HEK293 (cell line): ENCODE data around the gene PP2D1.

Experiments used
- CTCF ChIA-PET: fragments of 350-600 bp; formaldehyde crosslinking; extraction: SDS; loops from one replicate; lab custom pipeline; 2021; ENCODE audit warnings: antibody characterized with exemption; lab: Yijun Ruan, JAX
- POLR2A ChIA-PET: fragments of 300-600 bp; formaldehyde crosslinking; extraction: SDS; loops from one replicate; lab custom pipeline; 2020; ENCODE audit warnings: antibody characterized with exemption, inconsistent platforms; lab: Yijun Ruan, JAX
- H3K27ac ChIP-seq: fragments of 200-500 bp; sonication (Bioruptor generic); 2 replicates; pipeline ENCODE4 v1.5.1; 2014; ENCODE audit warnings: low read depth, low read length, control low read depth, inconsistent platforms; ENCODE audit errors: extremely low read depth
- H3K36me3 ChIP-seq, 2 experiments: fragments of 200-500 bp in 1 of 2; sonication (Bioruptor generic) in 1 of 2; 1 replicate in 1 of 2; 2 replicates in 1 of 2; pipeline ENCODE4 v1.5.1; 2014 to 2017; ENCODE audit warnings: inconsistent platforms in 2 of 2, low read length in 2 of 2; ENCODE audit not compliant: control insufficient read depth in 2 of 2, insufficient read depth in 1 of 2
- H3K4me1 ChIP-seq: fragments of 200-500 bp; sonication (Bioruptor generic); 2 replicates; pipeline ENCODE4 v1.5.1; 2014; ENCODE audit warnings: mild to moderate bottlenecking, low read length, inconsistent platforms; ENCODE audit not compliant: control insufficient read depth, insufficient read depth
- H3K4me3 ChIP-seq: 2 replicates; pipeline ENCODE4 v1.5.1; 2011; ENCODE audit warnings: low read depth, mild to moderate bottlenecking, control low read depth, low read length, moderate library complexity
- H3K9me3 ChIP-seq: fragments of 200-500 bp; sonication (Bioruptor generic); 2 replicates; pipeline ENCODE4 v1.5.1; 2014; ENCODE audit warnings: low read depth, low read length, inconsistent platforms; ENCODE audit not compliant: control insufficient read depth, insufficient read depth
- BCL11B ChIP-seq: fragments of 450-650 bp; formaldehyde crosslinking; IDR thresholded peaks from 2 replicates; pipeline ENCODE4 v1.5.1; 2016; ENCODE audit warnings: low read depth, missing biosample characterization, missing genetic modification characterization
- GLI2 ChIP-seq: fragments of 450-650 bp; formaldehyde crosslinking; IDR thresholded peaks from 2 replicates; pipeline ENCODE4; 2017; ENCODE audit warnings: missing biosample characterization, missing genetic modification characterization, low read depth, borderline replicate concordance
- GLIS1 ChIP-seq: fragments of 450-650 bp; formaldehyde crosslinking; IDR thresholded peaks from 2 replicates; pipeline ENCODE4 v1.5.1; 2016; ENCODE audit warnings: missing biosample characterization, missing genetic modification characterization
- GLIS2 ChIP-seq: fragments of 450-650 bp; formaldehyde crosslinking; IDR thresholded peaks from 2 replicates; pipeline ENCODE4 v1.5.1; 2016; ENCODE audit warnings: missing biosample characterization, missing genetic modification characterization
- HIC1 ChIP-seq: fragments of 450-650 bp; formaldehyde crosslinking; IDR thresholded peaks from 2 replicates; pipeline ENCODE4 v1.5.1; 2016; ENCODE audit warnings: missing biosample characterization, missing genetic modification characterization
- IKZF3 ChIP-seq: fragments of 450-650 bp; IDR thresholded peaks from 2 replicates; pipeline ENCODE4 v1.5.0; 2018; ENCODE audit warnings: missing biosample characterization, mild to moderate bottlenecking, missing genetic modification characterization, moderate library complexity
- KLF1 ChIP-seq: fragments of 450-650 bp; formaldehyde crosslinking; IDR thresholded peaks from 2 replicates; pipeline ENCODE4 v1.5.1; 2016; ENCODE audit warnings: missing biosample characterization, missing genetic modification characterization
- KLF10 ChIP-seq: fragments of 450-650 bp; IDR thresholded peaks from 2 replicates; pipeline ENCODE4 v1.5.1; 2018; ENCODE audit warnings: missing biosample characterization, mild to moderate bottlenecking, missing genetic modification characterization
- KLF7 ChIP-seq: fragments of 450-650 bp; formaldehyde crosslinking; IDR thresholded peaks from 2 replicates; pipeline ENCODE4 v1.5.1; 2016; ENCODE audit warnings: missing biosample characterization, missing genetic modification characterization, borderline replicate concordance
- KLF8 ChIP-seq: fragments of 450-650 bp; formaldehyde crosslinking; IDR thresholded peaks from 2 replicates; pipeline ENCODE4 v1.5.1; 2016; ENCODE audit warnings: missing biosample characterization, missing genetic modification characterization
- KLF9 ChIP-seq: fragments of 450-650 bp; formaldehyde crosslinking; IDR thresholded peaks from 2 replicates; pipeline ENCODE4 v1.5.1; 2016; ENCODE audit warnings: missing biosample characterization, missing genetic modification characterization, low read depth
- PRDM1 ChIP-seq: fragments of 450-650 bp; formaldehyde crosslinking; IDR thresholded peaks from 2 replicates; pipeline ENCODE4; 2016; ENCODE audit warnings: missing biosample characterization, missing genetic modification characterization
- ZBTB8A ChIP-seq: fragments of 450-650 bp; formaldehyde crosslinking; IDR thresholded peaks from 2 replicates; pipeline ENCODE4 v1.5.1; 2016; ENCODE audit warnings: missing biosample characterization, missing genetic modification characterization
- ZFHX2 ChIP-seq: fragments of 450-650 bp; formaldehyde crosslinking; conservative IDR thresholded peaks from 2 replicates; pipeline ENCODE4 v1.5.1; 2016; ENCODE audit warnings: missing biosample characterization, missing genetic modification characterization
- ZNF155 ChIP-seq: fragments of 450-650 bp; formaldehyde crosslinking; IDR thresholded peaks from 2 replicates; pipeline ENCODE4 v1.5.1; 2016; ENCODE audit warnings: missing biosample characterization, missing genetic modification characterization
- ZNF18 ChIP-seq: fragments of 450-650 bp; formaldehyde crosslinking; IDR thresholded peaks from 2 replicates; pipeline ENCODE4 v1.5.1; 2016; ENCODE audit warnings: missing biosample characterization, missing genetic modification characterization
- ZNF214 ChIP-seq: fragments of 450-650 bp; formaldehyde crosslinking; IDR thresholded peaks from 2 replicates; pipeline ENCODE4 v1.5.1; 2017; ENCODE audit warnings: missing biosample characterization, mild to moderate bottlenecking, missing genetic modification characterization, borderline replicate concordance
- ZNF335 ChIP-seq: fragments of 450-650 bp; formaldehyde crosslinking; conservative IDR thresholded peaks from 2 replicates; pipeline ENCODE4 v1.5.1; 2016; ENCODE audit warnings: missing biosample characterization, missing genetic modification characterization
- ZNF366 ChIP-seq: fragments of 450-650 bp; formaldehyde crosslinking; conservative IDR thresholded peaks from 2 replicates; pipeline ENCODE4 v1.5.1; 2016; ENCODE audit warnings: missing biosample characterization, missing genetic modification characterization
- ZNF394 ChIP-seq: fragments of 450-650 bp; formaldehyde crosslinking; IDR thresholded peaks from 2 replicates; pipeline ENCODE4 v1.5.1; 2016; ENCODE audit warnings: missing biosample characterization, missing genetic modification characterization, mild to moderate bottlenecking, moderate library complexity, borderline replicate concordance
- ZNF501 ChIP-seq: fragments of 450-650 bp; formaldehyde crosslinking; IDR thresholded peaks from 2 replicates; pipeline ENCODE4 v1.5.1; 2016; ENCODE audit warnings: missing biosample characterization, missing genetic modification characterization
- ZNF510 ChIP-seq: fragments of 450-650 bp; formaldehyde crosslinking; IDR thresholded peaks from 2 replicates; pipeline ENCODE4 v1.5.1; 2018; ENCODE audit warnings: mild to moderate bottlenecking, missing genetic modification characterization, missing biosample characterization; ENCODE audit not compliant: insufficient replicate concordance
- ZNF544 ChIP-seq: fragments of 450-650 bp; formaldehyde crosslinking; IDR thresholded peaks from 2 replicates; pipeline ENCODE4 v1.5.0; 2017; ENCODE audit warnings: missing biosample characterization, missing genetic modification characterization
- ZNF596 ChIP-seq: fragments of 450-650 bp; IDR thresholded peaks from 2 replicates; pipeline ENCODE4 v1.5.0; 2018; ENCODE audit warnings: missing biosample characterization, mild to moderate bottlenecking, missing genetic modification characterization, moderate library complexity
- ZNF621 ChIP-seq: fragments of 450-650 bp; formaldehyde crosslinking; IDR thresholded peaks from 2 replicates; pipeline ENCODE4 v1.5.1; 2017; ENCODE audit warnings: missing biosample characterization, missing genetic modification characterization
- ZNF629 ChIP-seq: fragments of 450-650 bp; formaldehyde crosslinking; IDR thresholded peaks from 2 replicates; pipeline ENCODE4 v1.5.1; 2017; ENCODE audit warnings: missing biosample characterization, missing genetic modification characterization
- ZNF677 ChIP-seq: fragments of 450-650 bp; IDR thresholded peaks from 2 replicates; pipeline ENCODE4 v1.5.0; 2018; ENCODE audit warnings: missing biosample characterization, mild to moderate bottlenecking, missing genetic modification characterization, moderate library complexity
- TF ChIP-seq, protein P1 (sequence below): fragments of 450-650 bp; formaldehyde crosslinking; IDR thresholded peaks from 2 replicates; pipeline ENCODE4 v1.5.1; 2016; ENCODE audit warnings: missing biosample characterization, missing genetic modification characterization
- TF ChIP-seq, protein P2 (sequence below): fragments of 450-650 bp; formaldehyde crosslinking; IDR thresholded peaks from 2 replicates; pipeline ENCODE4 v1.5.1; 2016; ENCODE audit warnings: missing biosample characterization, missing genetic modification characterization

The PP2D1 gene

DNA sequence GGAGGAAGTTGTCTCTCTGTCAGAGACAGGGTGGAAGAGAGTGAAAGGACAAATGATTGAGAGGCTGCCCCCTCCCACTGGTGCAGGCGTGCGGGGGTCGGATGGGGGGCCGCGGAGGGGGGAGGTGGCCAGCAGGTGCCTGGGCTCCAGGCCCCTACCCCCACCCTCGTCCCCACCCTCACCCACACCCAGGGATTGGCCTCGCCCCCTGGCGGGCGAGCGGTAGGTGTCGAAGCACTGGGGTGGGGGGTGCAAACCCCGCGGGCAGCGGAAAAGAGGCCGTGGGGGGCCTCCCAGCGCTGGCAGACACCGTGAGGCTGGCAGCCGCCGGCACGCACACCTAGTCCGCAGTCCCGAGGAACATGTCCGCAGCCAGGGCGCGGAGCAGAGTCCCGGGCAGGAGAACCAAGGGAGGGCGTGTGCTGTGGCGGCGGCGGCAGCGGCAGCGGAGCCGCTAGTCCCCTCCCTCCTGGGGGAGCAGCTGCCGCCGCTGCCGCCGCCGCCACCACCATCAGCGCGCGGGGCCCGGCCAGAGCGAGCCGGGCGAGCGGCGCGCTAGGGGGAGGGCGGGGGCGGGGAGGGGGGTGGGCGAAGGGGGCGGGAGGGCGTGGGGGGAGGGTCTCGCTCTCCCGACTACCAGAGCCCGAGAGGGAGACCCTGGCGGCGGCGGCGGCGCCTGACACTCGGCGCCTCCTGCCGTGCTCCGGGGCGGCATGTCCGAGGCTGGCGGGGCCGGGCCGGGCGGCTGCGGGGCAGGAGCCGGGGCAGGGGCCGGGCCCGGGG lies 27.9 kb upstream of the PP2D1 start, which contains the start of gene KAT2B:
Gene KAT2B (plus strand): TSS at position 682 of the 783 bp plus-strand sequence. CDS start 32 bp downstream, at position 714.
- Histone ChIP-seq H3K36me3 (no peaks in the 10 kb centered on the region), H3K9me3 (no peaks in the 10 kb centered on the region), H3K4me3 (peak within 1 kb of the TSS; percentile 76), H3K4me1 (peaks cover 19% of the 10 kb centered on the region), H3K27ac (peak within 1 kb of the TSS; percentile 99)
- POLR2A ChIA-PET, result no interaction called here
- CTCF ChIA-PET, result interaction anchor here (0.6 to 1.0 kb wide), 4 partner anchors 94 to 514 kb away, joined by 3 to 4 read pairs (median 4); no protein-coding TSS in a partner anchor
- TF ChIP-seq ZNF621 (tag by site-specific recombination) (no peak), ZNF155 (no peak), KLF10 (tag by site-specific recombination) (peak; percentile 37; the same call in 1 of the 2 replicates), BCL11B (tag by site-specific recombination) (0 out of 2 replicates have a peak, but pooled peaks have one; percentile 40), GLIS1 (peak; percentile 98), ZNF366 (tag by site-specific recombination) (peak; percentile 19; the same call in 1 of the 2 replicates), ZFHX2 (tag by site-specific recombination) (peak; percentile 65; the same call in 1 of the 2 replicates), ZNF544 (tag by site-specific recombination) (no peak), ZNF501 (tag by site-specific recombination) (peak; percentile 91), ZBTB8A (tag by site-specific recombination) (peak; percentile 81), PRDM1 (0 out of 2 replicates have a peak, but pooled peaks have one; percentile 0), GLIS2 (tag by site-specific recombination) (peak; percentile 99), ZNF510 (tag by site-specific recombination) (no peak), HIC1 (tag by site-specific recombination) (peak; percentile 96), ZNF335 (tag by site-specific recombination) (peak; percentile 96), ZNF394 (peak; percentile 64; the same call in 1 of the 2 replicates), ZNF596 (tag by site-specific recombination) (0 out of 2 replicates have a peak, but pooled peaks have one; percentile 6), ZNF677 (tag by site-specific recombination) (0 out of 2 replicates have a peak, but pooled peaks have one; percentile 28), KLF9 (tag by site-specific recombination) (peak; percentile 77), ZNF629 (tag by site-specific recombination) (peak; percentile 42), IKZF3 (peak; percentile 61; the same call in 1 of the 2 replicates), GLI2 (tag by site-specific recombination) (no peak), KLF8 (peak; percentile 86; the same call in 1 of the 2 replicates), ZNF18 (tag by site-specific recombination) (peak; percentile 41; the same call in 1 of the 2 replicates), KLF7 (tag by site-specific recombination) (peak; percentile 65), ZNF214 (tag by site-specific recombination) (no peak), KLF1 (peak; percentile 93)
- TF ChIP-seq, protein P1, sequence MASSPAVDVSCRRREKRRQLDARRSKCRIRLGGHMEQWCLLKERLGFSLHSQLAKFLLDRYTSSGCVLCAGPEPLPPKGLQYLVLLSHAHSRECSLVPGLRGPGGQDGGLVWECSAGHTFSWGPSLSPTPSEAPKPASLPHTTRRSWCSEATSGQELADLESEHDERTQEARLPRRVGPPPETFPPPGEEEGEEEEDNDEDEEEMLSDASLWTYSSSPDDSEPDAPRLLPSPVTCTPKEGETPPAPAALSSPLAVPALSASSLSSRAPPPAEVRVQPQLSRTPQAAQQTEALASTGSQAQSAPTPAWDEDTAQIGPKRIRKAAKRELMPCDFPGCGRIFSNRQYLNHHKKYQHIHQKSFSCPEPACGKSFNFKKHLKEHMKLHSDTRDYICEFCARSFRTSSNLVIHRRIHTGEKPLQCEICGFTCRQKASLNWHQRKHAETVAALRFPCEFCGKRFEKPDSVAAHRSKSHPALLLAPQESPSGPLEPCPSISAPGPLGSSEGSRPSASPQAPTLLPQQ (tag by site-specific recombination), result peak; percentile 67
- TF ChIP-seq, protein P2, sequence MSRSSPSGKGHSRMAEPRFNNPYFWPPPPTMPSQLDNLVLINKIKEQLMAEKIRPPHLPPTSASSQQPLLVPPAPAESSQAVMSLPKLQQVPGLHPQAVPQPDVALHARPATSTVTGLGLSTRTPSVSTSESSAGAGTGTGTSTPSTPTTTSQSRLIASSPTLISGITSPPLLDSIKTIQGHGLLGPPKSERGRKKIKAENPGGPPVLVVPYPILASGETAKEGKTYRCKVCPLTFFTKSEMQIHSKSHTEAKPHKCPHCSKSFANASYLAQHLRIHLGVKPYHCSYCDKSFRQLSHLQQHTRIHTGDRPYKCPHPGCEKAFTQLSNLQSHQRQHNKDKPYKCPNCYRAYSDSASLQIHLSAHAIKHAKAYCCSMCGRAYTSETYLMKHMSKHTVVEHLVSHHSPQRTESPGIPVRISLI, result no peak
